GM18502 (cell line): ENCODE results near the gene MTMR2.
"Not testable (repeated sequence)": the region's sequence is repeated elsewhere in the genome, so short reads cannot be mapped to it uniquely, and the experiment has no call there.

ENCODE experiments used
- ATAC-seq: cut with Tn5 transposase; IDR thresholded peaks from one replicate; pipeline ENCODE4 v1.9.1; 2021; ENCODE audit warnings: mild to moderate bottlenecking; ENCODE audit not compliant: unreplicated experiment, poor library complexity

MTMR2 gene

DNA sequence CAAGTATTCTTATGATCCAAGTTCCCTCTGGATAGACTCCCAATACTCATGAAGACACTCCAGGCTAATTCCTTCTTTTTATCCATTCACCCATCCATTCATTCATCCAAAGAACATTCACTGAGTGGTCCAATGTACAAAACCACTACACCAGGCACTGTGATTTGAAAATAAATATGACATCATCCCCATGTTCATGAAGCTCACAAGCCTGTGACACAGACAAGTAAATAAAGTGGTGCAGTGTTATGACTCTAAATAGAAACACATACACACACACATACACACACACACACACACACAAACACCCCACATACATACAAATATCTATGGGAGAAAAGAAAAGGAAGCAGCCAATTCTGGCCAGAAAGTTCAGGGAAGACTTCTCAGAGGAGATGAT, 35.5 kb downstream of the MTMR2 start:
- ATAC-seq: no peak

DNA sequence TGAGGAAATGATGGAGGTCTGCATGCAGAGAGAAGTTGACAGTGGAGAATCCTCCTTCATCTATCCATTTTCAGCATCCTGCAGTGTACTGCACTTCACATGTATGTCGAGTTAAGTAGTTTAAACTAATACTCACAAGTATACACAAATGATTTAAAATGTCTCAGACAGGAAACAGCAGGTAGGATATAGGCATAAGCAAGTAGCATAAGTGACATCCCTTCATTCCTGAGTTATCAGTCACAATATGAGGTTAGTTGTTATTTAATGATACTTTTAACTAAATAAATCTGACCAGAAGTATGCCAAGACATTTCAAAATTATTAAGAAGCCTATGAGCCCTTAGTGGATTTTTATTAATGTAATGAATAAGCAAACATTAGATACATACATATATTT, 37.4 kb downstream of the MTMR2 start:
- ATAC-seq: no peak

DNA sequence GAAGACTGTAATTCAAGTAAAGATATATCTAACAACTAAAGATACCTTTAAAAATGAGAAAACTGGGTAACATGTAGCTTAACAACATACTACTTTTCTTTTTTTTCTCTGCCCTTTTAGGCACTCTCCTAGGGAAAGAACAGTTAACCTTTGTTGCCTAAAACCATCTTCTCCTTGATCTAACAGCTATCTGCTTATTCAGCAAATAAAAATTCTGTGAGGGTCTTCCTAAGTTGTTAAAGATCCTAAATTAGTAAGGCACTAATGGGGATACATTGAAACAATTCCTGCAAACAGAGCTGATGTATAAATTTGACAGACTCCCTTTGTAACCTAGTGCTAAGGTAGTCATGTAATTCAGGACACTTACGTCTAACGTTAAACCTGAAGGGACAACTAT, 39.1 kb downstream of the MTMR2 start:
- ATAC-seq: no peak

DNA sequence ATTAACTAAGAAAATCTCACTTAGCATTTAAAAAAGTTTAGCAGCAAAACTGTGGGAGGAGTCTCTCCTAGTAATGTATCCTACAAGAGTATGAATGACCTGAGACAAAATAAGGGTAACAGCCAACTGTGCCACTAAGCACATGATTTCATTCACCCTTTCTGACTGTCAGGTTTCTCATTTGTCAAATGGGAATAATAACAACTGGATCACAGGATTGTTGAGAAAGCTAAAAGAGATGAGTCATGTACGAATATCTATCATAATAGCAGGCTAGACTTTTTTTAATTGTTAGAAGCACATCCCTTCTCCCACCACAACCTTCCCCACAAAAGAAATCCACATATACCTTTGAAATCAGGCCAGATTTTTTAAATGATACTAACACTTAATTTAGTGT, 39.5 kb downstream of the MTMR2 start:
- ATAC-seq: no peak

DNA sequence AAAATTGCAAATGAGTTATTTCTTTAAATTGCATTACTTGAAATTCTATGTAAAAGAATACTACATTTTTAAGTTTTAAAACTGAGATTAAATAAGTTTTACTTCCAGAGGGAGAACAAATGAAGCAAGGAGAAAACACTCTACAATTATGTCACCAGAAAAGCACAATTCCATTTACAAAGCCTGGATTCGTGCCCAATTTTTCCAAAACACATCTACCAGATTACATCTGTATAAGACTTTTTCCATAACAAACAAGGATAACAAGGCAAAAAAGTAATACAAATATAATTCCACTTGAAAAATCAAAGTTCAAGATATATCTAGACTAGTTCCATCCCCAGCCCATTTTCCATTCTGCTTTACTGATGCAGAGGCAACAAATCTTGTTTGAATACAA, 40.5 kb downstream of the MTMR2 start:
- no peak for ATAC-seq

DNA sequence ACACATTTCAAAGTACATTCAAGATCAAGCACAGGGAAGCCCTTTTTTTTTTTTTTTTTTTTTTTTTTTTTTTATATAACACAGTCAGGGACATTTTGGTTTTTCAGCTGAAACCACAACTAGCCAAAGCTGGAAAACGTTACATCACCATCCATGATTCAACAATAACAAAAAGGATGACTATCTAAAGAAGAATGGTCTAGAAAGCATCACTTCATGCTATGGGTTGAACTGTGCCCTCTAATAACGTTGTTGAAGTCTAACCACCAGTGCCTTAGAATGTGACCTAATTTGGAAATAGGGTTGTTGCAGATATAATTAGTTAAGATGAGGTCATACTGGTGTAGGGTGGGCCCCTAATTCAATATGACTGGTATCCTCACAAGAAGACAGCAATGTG, 46.6 kb downstream of the MTMR2 start:
- no peak for ATAC-seq

DNA sequence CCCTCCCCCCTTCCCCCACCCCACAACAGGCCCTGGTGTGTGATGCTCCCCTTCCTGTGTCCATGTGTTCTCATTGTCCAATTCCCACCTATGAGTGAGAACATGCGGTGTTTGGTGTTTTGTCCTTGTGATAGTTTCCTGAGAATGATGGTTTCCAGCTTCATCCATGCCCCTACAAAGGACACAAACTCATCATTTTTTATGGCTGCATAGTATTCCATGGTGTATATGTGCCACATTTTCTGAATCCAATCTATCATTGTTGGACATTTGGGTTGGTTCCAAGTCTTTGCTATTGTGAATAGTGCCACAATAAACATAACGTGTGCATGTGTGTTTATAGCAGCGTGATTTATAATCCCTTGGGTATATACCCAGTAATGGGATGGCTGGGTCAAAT, 53.0 kb downstream of the MTMR2 start:
- not testable (repeated sequence) for ATAC-seq

DNA sequence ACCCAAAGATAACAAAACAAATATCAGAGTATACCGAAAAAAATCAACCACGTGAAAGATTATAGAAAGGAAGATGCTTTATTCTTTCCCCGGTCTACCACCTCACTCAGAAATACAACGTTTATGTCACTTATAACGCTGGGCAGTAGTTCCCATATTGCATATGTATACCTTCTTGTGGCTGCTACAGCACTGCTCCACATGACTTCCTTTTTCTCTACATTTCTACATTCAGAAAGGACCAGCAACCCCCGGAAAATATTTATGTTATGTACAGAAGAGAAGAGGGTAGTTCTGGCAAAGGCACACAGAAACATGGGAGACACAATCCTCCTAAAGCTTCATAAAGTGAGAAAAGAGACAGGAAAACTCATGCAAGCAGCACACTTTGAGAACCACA, 56.8 kb downstream of the MTMR2 start:
- ATAC-seq: no peak

DNA sequence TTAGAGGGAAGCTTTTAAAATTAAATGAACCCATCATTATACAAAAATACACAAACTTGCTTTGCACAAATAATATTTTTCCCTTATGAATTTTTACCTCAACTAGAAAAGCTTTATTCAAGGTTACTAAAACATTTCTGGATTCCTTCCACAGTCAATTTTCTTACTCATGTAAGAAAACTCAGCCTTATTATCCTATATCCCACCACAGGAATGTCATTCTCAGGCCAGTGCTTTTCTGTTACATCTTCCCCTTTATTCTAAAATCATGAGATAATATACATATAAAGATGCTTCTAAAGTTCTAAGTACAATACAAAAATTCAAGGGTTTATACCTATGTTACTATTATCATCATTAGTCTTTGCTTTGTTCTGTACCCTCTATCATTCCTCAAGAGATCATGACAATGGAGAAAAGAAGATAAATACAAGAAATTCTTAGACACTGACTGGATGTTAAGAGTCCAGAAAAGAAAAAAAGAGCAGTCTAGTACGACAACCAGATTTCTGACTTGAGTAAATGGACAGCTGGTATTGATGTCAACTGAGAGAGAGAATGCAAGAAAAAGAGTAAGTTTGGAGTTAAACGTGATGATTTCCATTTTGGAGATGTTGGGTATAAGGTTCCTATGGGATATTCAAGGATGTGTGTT, 60.3 kb downstream of the MTMR2 start:
- ATAC-seq: no peak

DNA sequence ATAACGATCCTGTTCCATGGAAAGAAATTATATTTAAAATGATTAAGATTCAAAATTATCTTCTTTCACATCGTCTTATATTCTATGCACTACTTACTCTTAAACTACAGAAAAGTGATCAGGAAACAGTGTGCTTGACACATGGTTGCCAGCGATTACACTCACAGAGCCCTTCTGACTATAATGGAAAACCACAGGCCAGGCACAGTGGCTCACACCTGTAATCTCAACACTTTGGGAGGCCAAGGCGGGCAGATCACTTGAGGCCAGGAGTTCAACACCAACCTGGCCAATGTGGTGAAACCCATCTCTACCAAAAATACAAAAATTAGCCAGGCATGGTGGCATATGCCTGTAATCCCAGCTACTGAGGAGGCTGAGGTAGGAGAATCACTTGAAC, 63.9 kb downstream of the MTMR2 start:
- ATAC-seq: not testable (repeated sequence)

DNA sequence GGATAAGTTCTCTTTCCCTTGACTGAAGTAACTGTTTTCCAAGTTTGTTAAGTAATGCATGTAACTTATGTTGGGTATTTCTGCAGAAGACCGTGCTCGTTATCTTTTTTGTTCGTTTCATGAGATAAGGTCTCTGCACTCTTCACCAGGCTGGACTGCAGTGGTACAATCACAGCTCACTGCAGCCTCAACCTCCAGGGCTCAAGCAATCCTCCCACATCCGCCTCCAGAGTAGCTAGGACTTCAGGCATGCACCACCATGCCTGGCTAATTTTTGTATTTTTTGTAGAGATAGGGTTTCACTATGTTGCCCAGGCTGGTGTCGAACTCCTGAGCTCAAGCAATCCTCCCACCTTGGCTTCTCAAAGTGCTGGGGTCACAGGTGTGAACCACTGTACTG, 69.5 kb downstream of the MTMR2 start:
- ATAC-seq: not testable (repeated sequence)

DNA sequence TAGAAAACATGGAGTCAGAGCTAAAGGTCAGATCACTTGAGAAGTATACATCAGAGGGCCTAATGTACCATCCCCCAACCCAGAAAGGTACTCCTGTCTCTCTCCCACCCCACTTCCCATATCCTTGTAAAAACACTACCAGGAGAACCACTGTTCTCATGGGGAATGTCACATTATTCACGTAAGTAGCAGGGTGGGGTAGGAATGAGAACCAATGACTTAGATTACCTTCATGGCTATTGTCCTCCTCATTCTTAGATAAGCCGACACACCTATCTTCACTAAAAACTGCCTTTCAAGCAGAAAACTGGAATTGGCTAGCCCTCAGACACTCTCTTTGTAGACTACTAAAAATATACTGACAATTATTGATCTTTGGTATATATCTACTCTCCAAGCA, 70.0 kb downstream of the MTMR2 start:
- no peak for ATAC-seq

DNA sequence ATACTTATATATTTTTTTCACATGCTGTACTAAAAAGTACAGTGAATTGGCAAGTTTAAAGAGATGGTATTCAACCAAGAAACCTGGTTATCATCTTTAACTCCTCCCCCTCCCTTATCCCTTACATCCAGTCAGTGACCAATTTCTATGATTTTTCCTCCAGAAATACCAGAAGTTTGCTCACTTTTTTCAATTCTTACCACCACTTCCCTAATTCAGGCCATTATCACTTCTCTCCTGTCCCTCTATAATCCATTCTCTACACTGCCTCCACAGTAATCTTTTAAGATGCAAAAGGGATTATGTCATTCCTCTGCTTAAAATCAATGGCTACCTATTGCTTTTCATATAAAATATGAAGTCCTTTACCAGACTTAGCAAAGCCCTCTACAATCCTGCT, 70.8 kb downstream of the MTMR2 start:
- ATAC-seq: no peak

DNA sequence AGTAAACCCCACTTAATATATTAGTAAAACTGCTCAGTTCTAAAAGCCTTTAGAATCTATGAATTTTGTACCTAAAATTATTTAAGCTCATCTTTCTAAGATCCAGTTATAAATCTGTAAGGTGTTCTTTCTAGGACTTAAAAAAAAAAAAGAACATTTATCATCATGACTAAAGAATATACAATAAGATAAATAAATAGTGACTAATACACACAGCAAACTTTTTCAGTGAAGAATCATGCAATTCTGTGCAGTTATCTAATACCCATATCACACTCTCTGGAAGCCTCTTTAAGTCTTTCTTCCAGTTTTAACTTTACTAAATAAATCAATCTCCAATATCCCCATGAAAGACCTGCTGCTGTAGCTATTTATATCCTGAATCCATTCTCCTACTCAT, 73.8 kb downstream of the MTMR2 start:
- ATAC-seq: no peak

DNA sequence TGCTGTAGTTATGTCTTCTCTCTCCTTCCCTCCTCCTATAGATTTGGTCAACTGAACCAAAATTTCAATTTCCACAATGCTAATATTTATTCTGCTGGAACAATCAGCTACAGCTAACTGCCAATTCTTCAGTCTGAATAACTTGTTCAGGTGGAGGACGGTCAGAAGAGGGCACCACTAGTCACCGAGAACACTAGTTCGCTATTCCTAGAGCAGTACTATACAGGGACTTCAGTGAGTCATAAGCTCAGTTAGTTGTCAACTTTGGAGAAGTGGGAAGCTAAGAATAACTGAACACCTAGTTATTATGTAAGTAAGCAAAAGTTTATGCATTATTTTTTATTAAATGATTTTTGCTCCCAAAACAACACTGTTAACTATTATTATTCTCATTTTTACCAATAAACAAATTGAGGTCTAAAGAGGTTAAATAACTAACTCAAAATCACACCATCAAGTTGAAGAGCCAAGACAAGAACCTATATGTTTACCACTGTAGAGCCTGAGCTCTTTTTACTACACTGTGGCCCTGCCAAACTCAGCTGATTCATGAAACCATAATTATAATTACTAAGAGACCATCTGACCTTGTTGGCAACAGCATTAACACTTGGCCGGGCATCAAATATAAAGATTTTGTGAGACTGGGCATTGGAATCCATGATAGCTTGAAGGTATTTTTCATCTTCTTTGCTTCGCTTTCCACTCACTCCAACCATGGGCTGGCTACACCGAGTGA, 74.7 kb downstream of the MTMR2 start:
- peak; percentile 80 for ATAC-seq

DNA sequence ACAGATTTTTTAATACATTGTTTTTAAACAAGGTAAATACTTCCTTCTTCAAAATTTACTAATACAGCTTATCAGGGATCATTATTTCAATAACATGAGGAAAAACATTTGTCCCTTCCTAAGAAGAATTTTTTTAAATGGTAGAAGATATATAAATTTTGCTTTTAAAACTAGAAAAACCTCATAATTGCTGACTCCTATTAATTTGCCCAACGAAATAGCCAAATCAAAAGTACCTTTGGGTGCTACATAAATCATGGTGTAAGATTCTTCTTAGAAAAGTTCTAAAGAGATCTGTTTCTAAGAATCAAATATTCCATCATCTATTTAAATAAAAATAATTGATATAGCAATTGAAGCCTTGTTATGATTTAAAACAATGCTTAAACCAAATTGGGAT, 78.7 kb downstream of the MTMR2 start:
- ATAC-seq: no peak

DNA sequence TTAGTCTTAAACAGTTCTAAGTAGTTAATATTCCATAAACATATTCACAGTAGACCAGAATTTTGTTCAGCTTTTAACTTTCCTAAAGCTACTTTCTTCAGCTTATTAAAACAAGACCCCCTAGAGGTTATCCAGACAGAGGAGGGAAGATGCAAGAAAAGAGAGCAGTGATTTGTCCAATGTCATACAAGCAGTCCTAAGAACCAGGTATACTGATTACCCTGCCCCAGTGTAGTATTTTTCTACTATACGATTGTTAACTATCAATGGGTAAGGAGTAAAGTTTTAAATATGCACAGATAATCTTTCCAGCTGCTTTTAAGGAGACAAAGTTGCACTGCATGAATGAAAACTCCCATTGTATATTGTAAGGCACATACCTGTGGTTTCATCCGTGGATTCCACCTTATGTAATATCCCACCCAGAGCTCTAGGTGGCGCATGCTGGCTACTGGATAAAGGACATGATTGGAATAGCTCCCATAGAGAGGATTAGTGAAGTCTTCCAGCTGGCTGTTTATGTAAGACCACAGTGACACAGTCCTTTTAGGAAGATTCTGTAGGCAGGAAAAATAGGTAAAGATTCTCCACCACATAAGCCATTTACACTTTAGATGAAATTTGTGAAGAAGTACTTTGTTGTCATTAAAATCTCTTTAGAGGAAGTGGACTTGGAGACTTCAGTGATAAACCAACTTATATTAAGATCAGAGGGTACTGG, 88.0 kb downstream of the MTMR2 start:
- peak; percentile 96 for ATAC-seq

DNA sequence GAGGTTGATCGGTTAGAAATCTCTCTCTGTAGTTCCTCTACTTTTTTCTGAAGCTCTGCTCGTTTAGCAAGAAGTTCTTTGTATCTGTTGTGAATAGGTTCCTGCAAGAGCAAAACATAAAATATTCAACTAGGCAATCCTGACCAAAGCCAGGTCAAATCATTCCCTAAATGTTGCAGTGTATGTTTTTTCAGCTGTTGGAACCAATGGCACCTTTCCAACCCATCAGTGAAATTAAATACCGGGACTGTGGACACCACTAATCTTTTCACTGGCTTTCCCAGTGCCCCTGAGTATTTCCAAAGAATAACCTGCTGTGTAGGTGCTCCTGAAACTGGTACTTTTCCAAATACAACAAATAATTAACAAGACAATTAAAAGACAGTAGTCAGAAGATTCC, 88.6 kb downstream of the MTMR2 start:
- ATAC-seq: no peak

DNA sequence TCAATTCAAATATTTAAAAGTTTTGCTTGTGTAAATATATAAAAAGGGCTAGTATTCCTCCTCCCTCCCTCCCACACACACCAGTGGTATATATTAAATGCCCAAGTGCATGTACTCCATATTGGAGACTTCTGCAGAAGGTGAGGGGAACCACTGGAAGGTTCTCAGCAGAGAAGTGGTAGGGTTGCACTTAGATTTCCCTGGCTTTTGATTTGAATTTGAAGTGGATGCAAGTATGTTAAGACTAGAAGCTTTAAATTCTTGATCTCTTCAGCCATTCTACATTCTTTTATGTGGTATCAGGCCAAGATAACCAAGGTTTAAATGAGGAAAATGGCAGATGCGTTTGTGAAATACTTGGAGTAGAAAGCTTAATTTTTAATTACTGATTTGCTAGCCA, 90.5 kb downstream of the MTMR2 start:
- no peak for ATAC-seq

DNA sequence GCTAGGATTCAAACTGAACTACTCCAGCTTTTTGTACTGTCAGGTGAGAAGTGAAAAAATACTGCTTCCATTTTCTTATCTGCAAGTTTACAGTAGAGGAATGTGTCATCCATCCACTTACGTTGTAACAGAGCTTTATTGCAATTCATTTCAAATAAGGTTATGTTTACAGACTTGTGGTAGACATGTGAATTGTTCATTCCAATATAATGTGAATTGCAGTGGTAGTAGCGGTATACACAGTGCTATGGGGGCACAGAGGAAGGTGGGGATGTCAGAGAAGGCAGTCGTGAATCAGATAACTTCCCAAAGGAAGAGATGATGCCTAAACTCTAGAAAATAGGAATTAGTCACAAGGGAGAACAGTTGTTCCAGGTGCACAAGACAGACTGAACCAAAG, 91.1 kb downstream of the MTMR2 start:
- ATAC-seq: no peak

DNA sequence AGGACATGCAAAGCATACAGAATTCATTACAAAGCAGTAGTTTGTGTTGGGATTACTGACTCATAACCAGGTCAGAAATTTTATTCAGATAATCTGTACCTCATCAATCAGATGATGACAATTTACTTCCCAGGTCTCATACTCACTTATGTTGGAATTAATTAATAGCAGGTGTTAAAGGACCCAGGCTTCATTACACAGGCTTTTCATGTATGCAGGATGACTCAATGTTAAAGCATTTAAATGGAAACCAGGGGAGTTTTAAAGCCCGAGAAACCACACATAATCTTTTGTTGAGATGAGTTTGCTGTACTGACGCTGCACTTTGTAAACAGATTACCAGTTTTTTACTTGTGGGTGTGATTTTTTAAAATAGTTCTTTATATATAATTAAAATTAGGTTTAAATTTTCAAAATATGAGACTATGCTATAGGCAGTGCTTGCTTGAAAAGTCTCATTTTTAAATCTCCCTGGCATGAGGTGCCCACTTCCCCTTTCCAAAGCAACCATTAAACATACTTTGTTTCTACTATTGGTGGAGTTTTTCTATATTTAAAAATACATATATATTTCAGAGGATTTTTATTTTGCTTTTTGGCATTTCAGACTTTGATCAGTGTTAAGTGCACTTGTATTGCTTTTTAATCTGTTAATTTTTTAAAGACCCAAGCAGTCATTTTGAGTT, 92.6 kb downstream of the MTMR2 start:
- ATAC-seq: no peak
